Activated CD8-positive, alpha-beta memory T cell treated with anti-CD3 and anti-CD28 coated beads, Interleukin-2, amount 50 U/mL, for 1 hour (primary cell): ENCODE measurements around the gene NALF2.

ENCODE experiments used
- DNase-seq: peaks from one replicate; pipeline ENCODE4 v3.0.0-alpha.2; 2020; ENCODE audit errors: extremely low read depth

Gene NALF2

DNA sequence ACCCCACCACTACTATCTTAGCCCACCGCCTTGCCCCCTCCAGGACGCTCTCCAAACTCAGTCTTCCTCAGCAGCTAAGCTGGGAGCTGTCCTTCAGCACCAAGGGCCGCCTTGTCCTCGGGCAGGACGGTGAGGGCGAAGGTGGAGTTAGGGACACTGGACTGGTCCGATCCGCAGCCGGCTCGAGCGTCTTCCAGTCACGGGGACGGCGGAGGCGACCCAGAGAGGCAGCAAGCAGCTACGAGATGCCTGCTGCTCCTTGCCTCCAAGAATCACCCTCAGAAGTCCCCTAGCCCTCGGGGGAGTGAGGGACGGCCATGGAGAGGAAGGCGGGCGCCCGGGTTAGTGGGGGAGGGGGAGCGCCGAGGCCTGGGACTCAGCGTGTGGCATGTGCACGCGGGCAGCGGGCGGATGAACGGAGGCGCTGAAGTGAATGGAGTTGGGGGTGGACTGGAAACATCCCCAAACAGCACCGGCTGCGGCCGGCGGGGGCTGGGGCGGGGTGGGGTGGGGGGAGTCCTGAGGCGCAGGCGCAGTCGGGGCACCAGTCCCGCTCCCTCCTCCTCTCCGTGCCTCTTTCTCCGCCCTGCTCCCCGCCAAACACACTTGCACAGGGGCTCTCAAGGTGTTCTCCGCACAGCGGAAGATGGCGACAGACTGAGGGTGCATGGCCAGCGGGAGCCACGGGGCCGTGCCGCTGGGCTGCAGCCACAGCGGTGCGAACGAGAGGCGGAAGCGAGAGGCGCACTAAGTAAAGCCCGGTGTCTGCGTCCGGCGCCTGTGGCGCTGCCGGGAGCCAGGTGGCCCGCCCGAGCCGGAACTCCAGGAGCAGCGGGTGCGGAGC is at the start of gene NALF2:
Gene NALF2 (plus strand): TSS at position 545 of the 844 bp plus-strand sequence. CDS start 957 bp downstream, outside the sequence.
- no peak for DNase-seq

- no peak for DNase-seq
Measured at GRCh38 chrX:69457756-69458155, 46.4 kb upstream of the NALF2 start.

GRCh38 chrX:69466546-69466945 is 37.6 kb upstream of the NALF2 start:
- DNase-seq, result no peak

DNA sequence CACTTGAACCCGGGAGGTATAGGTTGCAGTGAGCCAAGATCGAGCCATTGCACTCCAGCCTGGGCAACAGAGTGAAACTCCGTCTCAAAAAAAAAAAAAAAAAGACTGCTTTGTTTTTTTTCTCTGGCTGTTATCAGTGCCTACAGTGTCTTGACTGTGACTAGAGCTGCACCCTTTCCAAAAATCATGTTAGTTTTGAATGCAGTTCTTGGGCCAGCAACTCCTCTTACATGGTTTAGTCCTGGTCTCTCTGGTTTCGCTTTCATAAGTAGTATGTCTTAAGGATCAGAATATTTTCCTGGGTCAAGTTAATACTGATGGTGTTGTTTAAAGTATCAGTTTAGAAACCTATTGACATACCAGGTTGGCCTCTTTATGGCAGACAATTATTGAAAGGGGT is 34.2 kb upstream of the NALF2 start:
- DNase-seq, result no peak

GRCh38 chrX:69489625-69490024 is 14.5 kb upstream of the NALF2 start:
- DNase-seq, result no peak

GRCh38 chrX:69493193-69493592 is 10.9 kb upstream of the NALF2 start:
- DNase-seq, result no peak

- no peak for DNase-seq
Measured at GRCh38 chrX:69493766-69494165, 10.4 kb upstream of the NALF2 start.

DNA sequence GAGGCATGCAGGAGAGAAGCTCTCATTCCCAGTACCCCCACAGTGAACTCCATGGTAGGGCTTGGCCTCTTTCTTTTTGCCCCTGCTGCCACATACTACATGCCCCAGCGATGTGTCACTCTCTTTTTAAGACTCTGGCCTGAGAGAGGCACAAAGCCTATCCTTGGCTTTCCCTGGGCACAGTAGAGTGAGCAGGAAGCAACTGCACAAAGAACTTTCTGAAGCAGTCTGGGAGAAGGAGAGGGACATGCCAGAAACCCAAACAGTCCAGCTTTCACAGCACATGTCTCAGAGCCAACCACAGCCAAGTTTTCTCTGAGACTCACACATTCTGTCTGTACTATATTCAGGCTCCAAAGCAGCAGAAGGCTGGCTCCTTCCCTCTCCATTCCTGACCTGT is 7.9 kb upstream of the NALF2 start:
- no peak for DNase-seq

DNA sequence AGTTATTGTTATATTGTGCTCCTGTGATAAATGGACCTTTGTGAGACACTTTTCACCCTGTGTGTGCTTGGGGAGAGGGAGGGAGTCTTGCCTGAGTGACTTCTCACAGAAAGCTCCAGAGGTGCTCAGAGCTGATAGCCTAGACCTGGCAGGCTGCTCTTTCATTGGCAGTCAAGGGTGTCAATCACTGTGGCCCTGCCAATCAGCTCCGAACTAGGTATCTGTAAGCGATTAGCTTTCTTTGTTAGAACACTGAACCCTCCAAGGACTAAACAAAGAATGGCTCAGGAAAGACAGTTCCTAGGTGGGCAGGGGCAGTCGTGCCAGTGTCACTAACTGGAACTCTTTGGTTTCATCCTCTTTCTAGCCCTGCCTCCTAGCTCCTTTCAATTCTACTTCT is 2.7 kb upstream of the NALF2 start:
- no peak for DNase-seq

GRCh38 chrX:69503228-69503781 is 821 bp upstream of the NALF2 start:
- no peak for DNase-seq

GRCh38 chrX:69504626-69505612 is 793 bp downstream of the NALF2 start:
- no peak for DNase-seq

- DNase-seq, result no peak
Measured at GRCh38 chrX:69505772-69506616, 1.9 kb downstream of the NALF2 start.

GRCh38 chrX:69506617-69507499 is 2.7 kb downstream of the NALF2 start:
- DNase-seq, result no peak

- DNase-seq, result no peak
Measured at GRCh38 chrX:69507500-69507789, 3.3 kb downstream of the NALF2 start.

DNA sequence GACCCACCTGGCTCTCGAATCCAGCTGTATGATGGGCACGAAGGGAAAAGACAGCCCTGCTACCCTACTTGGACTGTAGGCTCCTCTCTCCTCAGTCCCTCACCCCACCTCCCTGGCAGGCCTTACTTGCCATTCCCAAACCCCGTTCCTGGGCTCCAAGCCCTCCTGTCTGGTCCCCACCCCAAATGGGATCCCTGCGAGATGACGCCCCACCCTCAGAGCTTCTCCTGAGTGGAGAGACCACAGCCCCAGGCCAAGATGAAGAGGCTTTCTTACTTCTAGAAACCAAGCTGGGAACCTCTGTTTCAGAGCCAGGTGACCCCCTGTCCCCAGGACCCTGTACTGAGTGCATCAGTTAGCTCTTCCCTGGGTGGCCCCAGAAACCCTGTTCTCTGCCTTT is 4.5 kb downstream of the NALF2 start:
- DNase-seq, result no peak

- DNase-seq, result no peak
Measured at GRCh38 chrX:69510137-69510715, 6.1 kb downstream of the NALF2 start.

- no peak for DNase-seq
Measured at GRCh38 chrX:69510914-69511513, 6.9 kb downstream of the NALF2 start.

GRCh38 chrX:69522052-69522451 is 17.9 kb downstream of the NALF2 start:
- no peak for DNase-seq

GRCh38 chrX:69523314-69523713 is 19.2 kb downstream of the NALF2 start:
- no peak for DNase-seq
